HG03045 (cell line): ENCODE data around the gene DRGX.

Experiments
- ATAC-seq: cut with Tn5 transposase; IDR thresholded peaks from one replicate; pipeline ENCODE4 v1.9.1; 2021; ENCODE audit warnings: mild to moderate bottlenecking, moderate library complexity; ENCODE audit not compliant: unreplicated experiment

Gene DRGX

DNA sequence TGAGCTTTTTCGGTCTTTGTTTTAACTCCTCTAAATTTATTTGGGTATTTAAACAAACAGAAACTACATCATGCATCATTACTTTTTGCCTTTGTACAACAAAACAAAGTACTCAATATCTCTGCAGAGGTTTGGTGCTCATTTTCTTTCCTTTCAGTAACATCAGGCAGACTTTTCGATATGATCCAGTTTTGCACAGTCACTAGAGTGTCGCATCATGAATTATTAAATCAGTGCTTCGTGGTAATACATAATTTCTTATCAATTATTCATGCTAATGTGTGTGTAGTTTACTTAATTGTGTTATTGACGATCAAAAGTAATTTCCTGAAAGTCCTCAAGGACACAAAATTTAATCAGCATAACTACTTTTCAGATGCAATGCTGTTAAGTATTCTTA, 31.8 kb downstream of the DRGX start:
- ATAC-seq: no peak

DNA sequence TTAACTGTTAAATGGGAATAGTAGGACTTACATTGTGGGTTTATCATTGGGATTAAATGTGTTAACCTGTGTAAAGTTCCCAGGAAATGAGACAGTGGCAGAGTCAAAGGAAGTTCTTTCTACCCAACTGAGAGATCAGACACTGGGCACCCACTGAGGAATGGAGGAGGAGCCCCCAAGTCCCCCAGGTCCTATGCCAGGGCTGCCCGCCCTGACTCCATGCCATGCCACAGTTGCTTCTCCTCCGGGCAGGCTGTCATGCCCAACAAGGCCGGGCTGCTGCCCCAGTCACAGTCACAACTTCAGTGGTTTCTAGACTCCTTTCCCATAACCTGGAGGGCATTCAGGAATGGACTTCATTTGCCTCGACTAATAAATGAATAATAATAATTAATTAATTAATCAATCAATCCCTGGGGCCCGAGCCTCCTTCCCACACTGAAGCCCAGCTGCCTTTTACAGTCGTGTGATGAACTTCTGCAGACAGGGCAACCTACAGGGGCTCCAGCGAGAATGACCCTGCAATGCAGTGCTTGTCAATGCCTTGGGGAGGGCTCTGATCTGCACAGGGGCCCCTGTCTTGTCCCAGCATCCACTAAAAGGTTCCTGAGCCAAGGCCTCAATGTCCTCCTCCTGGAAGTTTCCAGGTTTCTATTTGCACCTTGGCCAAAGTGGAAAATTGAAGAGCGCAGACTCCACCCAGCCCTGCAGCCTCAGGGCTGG, 32.4 kb downstream of the DRGX start:
- no peak for ATAC-seq

DNA sequence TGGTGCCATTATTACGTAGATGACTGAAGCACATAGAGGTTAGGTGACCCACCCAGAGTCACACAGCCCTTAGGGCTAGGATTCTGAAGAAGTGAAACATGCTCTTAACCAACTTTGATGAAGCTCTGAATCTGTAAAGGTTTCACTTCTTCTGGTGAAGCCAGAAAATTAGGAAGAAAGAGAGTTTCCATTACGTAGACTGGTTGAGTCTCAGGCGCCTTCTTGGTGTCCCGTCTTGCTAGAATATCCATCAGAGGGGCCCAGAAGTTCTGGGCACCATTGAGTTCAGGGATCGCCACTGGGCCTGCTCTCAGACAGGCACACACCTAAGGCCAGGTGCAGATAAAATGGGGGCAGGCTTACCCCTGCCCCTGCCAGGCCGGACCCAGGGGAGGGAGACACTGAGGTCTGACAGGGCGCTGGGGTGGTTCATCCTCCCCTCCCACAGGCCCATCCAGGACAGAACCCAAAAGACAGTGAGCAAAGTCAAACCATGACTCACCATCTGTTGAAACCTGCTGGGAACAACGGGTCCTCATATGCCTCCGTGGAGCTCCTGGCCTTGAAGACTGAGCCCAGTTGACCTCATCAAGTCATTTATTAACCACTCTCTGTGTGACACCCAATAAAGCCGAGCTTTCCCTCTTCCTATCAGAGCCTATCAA, 33.2 kb downstream of the DRGX start:
- peak; percentile 68 for ATAC-seq

DNA sequence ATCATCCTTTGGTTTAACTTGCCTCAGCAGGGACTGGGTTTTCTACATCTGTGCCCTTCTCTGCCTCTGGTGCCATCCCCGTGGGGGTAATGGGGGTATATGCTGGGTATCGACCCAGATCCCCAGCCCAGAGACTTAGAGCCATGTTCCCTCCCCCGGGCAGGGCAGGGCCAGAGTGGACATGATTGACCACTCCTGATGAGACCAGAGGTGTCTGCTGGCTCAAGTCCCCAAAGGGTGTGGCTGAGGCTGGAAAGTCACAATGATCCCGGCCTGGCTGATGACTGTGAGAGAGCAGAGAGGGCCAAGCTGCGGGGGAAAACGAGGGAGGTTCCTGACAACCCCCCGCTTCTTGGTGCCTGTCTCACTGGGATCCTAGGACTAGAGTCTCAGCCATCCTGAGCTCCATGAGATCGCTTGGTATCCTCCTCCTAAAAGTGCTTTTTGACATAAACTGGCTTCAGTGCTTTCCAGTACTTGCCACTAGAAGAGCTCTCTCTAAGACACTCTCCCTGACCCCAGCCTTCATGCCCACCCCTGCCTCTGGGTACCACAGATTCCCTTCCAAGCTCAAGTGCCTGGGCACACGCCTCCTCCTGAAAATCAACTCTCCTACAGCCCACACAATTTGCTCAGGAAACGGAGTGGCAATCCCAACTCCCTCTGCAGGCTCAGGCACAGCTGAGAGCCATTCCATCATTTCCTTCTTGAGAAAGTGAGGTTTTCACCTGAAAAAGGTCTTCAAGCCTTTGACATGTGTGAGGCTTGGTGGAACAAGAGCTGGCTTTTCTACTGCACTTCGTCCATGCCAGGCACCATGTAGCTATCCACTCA, 33.9 kb downstream of the DRGX start:
- ATAC-seq: no peak

DNA sequence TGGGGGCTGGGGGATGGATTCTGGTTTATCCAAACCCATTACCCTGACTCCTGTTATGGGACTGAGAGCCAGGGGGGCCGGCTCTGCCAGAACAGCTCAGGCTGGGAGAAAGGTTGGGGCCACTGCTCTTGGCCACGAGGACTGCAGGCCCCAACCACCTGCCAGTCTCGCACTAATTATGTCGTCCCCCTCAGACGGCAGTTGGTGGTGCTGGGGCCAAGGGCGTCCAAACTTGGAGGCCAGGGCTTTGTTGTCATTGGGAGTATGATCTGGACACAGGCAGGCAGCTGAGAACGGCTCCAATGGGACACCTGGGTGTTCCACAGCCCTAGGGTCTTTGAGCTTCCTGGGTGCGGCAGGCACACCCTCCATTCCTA, 34.7 kb downstream of the DRGX start:
- no peak for ATAC-seq

DNA sequence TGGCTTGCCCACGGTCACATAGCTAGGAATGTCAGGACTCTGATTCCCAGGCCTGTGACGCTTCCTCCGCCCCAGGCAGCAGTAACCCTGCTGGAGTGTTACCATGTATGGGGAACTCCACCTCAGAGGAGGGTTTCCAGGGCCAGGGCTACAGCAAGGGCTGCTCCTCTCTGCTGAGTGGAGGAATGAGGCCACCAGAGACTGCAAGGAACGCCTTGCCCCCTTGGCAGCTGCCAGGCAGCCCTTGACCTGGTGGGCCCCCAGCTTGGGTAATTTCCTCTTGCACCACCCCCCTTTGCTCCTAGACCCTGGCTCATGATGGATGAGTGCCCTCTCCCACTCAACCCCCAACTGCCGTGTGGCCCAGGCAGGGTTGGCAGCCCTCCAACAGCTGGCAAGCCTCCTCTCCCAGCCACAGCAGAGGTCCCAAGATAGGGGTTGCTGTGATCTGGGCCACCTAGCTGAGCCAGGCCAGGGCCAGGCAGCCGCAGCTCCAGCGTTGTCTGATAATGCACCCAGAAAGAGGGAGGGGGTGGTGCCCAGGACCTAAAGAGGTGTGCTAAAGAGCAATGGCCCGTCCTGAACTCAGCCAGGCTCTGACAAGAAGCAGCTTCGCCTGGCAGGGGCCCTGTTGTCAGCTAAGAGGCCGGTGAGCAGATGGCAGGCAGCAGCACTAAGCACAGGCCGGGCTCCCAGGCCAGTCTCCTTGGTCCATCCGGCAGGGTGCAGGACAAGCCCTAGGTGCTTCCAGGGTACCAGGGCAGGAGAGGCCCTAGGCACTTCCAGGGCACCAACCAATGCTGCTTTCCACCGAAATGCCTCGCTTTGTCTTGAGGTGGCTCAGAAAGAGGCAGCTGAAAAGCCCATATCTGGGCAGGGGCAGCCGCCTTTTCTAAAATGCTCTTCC, 35.4 kb downstream of the DRGX start:
- ATAC-seq: no peak

DNA sequence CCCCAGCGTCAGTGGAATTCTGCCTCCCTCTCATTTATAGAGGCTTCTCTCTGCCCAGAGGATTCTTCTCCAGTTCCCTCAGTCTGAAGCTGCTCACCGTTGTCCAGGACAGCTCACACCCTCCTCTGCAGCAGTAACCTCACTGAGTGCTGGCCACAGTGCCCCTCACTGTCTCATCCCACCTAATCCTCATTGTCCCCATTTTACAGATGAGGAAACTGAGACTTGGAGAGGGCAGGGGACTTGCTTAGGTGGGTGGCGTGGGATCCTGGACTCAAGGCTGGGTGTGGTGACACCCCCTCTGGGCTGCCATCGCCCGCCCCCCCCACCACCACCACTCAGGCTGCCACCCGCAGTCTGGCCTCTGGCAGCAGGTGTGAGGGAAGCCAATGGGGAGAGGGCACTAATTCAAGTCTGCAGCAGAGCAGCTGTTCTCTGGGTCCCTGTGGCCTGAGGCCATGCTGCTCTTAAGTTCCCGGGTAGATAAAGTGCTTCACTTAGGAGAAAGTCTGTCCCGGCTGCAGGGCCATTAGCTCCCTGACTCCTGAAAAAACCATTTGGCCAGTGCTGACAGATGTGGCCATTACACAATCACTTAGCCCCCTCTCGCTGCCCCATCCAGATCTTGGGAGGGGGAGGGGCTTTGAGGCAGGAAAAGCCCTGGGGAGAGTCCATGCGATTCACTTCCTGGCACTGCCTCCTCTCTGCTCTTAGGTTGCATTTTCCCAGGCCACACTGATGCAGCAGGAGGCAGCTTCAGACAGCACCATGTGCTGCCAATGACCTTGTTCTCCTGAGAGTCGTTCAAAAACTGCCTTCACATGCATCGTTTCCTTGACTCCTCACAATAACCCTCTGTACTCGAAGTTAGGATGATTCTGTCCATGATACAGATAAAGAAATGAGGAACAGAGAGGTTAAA, 36.3 kb downstream of the DRGX start:
- ATAC-seq: no peak

DNA sequence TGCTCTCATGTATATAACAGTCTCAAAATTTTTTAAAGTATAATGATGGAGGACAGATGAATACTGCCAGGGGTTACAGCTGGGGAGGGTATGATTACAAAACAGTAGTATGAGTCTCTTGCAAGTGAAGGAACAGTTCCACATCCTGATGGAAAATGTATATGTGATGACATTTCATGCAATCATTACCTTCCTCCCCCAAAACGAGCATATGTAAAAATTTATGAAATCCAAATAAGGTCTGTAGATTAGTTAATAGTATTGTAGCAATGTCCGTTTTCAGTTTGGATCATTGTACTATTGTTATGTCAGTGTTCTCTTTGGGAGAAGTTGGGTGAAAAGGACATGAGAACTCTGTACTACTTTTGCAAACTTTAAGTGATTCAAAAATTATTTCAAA, 38.0 kb downstream of the DRGX start:
- no peak for ATAC-seq

DNA sequence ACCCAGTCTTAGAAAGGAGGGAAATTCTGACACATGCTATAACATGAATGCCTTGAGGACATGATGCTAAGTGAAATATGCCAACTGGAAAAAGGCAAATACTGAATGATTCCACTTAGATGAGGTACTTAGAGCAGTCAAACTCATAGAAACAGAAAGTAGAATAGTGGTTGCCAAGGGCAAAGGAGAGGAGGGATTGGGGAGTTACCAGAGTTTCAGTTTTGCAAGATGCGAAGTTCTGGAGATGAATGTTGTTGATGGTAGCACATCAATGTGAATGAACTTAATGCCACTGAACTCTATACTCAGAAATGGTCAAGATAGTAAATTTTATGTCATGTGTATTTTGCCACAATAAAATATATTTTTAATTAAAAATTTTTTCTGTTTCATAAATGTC, 38.9 kb downstream of the DRGX start:
- ATAC-seq: no peak

DNA sequence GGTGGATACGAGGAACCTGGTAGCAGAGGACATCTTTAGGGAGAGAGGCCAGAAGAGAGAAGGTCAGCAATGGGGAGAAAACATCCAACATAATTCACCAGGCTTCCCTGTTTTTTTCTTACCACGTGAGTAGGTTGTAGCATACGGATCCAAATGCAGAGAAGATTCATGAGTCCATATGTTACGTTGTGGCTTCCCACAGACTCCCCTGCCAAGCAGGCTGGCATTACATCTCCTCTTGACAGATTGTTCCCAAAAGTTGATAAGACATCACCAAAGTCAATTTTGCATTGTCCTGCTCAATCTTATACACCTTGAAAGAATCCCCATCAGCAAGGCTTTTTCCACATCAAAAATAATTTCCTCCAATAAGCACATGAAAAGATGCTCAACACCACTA, 39.7 kb downstream of the DRGX start:
- no peak for ATAC-seq

DNA sequence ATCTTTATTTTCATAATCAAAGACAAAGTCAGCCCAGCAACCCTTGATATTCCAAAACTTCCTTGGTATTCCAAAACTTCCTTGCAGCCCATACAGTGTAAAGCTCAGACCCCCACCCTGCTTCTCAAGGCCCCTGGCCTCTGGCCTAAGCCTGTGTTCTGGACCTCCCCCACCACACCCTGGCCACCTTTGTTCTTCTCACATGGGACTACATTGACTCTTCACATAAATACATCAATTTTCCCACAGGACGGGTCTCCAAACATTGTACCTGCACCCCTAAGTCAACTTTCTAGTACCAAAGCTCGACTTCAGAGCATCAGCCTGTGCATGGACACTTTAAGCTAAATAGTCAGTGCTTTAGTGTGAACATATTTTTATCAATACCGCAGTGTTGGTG, 40.7 kb downstream of the DRGX start:
- ATAC-seq: no peak

DNA sequence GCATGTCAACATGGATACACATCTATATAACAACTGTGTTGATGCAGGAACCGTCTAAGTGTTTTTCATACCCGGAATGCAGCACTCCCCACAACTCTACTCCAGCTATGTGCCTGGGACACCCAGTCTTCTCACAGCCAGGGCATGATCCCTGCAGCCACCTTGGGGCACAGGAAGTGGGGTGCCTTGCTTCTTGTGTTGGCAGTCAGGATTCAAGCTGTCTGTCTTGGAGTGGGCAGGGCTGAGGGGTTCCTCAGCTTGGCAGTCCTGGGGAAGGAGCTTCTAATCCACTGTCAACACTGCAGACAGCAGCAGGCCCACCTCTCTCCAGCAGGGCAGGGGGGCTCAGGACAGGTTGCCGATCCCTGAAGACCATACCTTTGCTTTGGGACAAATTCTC, 41.3 kb downstream of the DRGX start:
- ATAC-seq: no peak

DNA sequence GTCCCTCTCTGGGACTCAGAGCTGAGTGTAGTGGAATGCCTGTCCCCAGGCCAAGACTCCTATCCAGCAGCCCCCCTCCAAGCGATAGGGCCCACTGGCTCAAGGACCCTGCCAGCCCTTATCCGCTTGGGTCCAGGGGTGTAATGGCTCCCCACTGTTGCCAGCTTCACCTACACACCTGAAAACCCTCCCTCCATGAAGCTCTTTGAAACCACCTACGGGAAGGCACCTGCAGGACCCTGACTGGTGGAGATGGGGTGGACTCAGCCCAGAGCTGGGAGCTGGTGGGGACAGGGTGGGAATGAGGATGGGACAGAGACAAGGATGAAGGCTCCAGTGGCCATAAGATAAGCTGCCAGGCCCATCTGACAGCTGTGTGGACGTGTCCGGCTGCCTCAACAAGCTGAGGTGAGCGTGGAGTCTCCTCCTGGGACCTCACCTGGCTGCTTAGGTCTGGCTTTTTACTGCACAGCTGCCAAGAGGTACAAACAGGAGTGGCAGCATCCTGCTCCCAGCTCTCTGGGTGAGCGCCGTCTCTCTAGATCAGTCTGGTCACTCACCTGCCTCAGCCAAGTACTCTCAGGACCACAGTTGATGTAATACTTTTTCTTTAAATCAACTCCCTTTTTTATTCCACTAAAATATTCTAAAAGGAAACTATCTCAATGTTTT, 41.9 kb downstream of the DRGX start:
- no peak for ATAC-seq

DNA sequence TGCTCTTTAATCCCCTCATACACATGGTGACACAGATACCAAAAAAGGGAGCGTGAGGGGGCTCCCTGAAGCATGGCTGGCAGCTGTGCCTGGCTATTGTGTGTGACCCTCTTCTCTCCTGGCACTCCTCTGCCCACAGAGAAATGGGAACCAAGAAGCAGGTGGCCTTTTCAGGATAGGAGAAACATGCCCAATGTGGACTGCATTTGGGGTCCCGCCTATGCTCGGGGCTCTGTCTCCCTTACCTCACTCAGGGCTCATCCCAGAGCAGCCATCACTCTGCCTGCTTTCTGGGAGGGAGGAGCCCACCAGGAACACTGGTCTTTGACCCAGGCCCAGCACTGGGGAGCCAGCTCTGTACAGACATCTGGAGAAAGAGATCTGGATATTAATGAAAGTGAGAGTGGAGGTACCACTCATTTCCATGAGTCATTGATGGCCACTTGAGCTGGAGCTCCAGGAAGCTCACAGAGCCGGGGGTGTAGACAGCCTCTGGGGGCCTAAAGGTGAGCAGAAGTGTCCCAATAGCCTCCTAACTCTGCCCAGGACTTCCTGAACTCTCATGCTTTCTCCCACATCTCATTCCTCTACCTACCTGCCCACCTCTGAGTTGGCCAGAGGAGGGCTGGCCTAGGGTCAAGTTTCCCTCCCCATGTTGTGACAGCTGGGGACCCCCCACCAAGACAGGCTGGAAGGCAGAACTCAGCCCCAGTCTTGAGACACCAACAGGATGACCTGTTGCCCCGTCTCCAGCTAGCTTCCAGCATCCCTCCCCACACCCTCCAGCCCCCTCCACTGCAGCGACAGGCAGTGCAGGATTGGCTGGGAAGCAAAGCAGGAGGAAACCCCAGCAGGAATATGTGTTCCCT, 42.6 kb downstream of the DRGX start:
- ATAC-seq: no peak

DNA sequence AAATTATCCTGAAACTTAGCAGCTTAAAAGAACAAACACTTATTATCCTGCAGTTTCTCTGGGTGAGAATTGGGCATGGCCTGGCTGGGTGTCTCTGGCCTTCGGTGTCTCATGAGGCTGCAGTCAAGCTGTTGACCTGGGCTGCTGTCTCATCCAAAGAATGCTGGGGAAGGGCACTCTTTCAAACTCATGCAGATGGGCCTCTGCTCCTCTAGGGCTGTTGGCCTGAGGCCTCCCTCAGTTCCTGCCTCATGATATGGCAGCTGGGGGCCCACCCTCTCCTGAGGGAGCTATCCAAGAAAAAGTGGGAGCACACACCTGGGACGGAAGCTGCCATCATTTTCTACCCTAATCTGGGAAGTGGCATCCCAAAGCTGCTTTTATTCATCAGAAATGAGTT, 43.6 kb downstream of the DRGX start:
- no peak for ATAC-seq

DNA sequence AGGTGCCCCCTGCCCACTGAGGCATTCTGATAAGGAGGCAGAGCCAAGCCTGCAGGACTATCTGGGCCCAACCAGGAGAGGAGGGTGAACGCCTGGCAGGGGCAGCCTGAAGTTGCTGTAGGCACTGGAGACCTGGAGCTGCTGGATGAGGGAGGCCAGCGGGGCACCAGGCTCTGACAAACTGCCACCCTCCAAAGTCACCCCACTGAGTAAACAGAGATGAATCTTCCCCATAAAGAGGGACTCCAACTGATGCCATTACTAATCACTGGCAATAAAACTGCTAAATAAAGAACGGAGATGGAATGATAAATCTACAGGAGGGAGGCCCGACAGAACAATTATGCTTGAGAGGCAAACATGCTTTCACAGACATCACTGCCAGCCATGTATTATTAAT, 44.2 kb downstream of the DRGX start:
- ATAC-seq: no peak

DNA sequence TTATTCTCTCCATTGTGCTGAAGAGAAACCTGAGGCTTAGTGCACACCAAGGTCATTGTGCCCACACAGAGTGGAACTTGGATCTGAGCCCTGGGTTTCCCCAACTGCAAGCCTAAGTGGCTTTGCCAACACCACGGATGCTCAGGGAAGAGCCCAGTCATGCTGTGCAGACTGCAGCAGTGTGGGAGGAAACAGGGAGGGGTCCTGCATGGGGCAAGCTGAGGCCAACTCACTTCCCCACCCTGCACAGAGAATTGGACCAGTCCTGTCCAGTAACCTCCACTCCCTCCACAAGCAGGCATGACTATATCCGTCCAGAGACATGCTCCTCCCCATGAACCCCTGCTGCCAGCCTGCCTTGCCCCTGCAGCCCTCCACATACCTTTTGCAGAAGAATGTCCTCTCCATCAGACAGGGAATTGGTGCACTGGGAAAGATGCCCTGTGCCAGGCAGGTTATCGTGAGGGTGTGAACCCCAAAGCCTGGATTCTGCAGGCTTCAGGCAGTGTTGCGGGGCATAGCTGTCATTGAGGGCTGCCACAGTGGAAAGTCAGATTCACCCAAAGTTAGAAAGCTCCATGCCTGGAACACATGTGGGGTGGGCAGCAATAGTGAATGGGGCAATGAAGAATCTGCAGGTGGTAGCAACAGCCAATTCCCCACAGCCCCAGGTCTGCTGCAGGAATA, 44.9 kb downstream of the DRGX start:
- no peak for ATAC-seq

DNA sequence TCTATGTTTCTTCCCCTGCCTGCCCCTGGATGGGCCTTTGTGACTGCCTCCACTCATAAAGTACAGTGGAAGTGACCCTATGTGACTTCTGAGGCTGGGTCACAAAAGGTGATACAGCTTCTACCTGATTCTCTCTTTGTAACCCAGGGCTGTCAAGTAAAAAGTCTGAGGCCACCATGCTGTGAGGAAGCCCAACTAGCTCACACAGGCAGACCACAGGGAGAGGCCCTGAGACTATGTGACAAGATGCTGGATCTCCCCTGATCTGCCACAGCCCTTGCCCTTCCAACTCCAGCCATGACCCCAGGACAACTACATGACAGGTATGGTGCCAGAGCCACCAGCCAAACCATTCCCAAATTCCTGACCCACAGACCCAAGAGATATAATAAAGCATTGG, 45.8 kb downstream of the DRGX start:
- ATAC-seq: no peak
